ENCODE data around the gene BTD.

DNA sequence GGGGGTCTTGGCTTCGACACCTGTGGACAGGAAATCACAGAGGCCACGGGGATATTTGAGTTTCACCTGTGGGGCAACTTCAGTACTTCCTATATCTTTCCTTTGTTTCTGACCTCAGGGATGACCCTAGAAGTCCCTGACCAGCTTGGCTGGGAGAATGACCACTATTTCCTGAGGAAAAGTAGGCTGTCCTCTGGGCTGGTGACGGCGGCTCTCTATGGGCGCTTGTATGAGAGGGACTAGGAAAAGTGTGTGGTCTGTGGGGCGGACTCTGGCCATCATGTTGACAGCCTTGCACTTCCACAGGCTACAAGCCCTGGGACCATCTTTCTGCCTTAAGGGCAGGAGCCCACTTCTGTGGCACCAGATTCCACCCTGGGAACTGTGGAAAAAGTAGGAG is 43.7 kb downstream of the BTD start:
- TF ChIP-seq CTCF (IDR thresholded peaks at IDR 0.05; ENCODE audit: low read length), result no peak
- TF ChIP-seq EZH2 (IDR thresholded peaks at IDR 0.05; ENCODE audit: borderline replicate concordance, low read length), result no peak

Data from OCI-LY1 (cell line).